ENCODE results near the gene ZNF205. TPM values are rescaled to one million over a fixed set of nuclear protein-coding genes. Genes with fewer than 3 reads are reported as not detected.

The ZNF205 gene
- total RNA-seq, 1 experiment from 2014 or later = 18.3 TPM

DNA sequence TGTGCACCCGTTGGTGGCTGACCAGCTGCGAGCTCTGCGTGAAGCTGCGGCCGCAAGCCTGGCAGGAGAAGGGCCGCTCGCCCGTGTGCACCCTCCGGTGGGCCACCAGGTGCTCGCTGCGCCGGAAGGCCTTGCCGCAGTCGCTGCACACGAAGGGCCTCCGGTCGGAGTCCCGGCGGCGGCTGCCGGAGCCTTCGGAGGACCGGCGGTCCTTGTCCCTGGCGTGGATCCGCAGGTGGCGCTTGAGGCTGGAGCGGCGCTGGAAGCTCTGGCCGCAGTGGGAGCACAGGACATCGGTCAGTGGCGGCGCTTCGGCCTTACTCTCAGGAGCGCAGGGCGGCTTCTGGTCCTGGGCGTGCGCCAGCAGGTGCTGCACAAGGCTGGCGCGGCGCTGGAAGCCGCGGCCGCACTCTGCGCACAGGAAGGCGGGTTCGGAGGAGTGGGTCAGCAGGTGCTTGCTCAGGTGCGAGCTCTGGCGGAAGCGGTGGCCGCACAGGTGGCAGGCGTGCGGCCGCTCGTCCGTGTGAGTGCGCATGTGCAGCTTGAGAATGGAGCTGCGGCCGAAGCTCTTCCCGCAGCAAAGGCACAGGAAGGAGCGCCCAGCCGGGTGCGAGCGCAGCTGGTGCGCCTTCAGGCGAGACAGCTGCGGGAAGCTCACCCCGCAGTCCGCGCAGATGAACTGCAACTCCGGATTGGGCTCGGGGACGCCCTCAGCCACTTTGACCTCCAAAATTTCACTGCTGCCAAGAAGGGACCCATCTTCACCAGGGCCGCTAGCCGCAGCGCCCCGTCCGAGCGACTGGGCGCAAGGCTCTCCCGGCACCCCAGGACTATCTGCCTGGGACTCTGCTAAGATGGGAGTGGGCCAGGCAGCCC, 22.4 kb upstream of the ZNF205 start:
- intact Hi-C loops (cut with micrococcal nuclease; ENCODE audit: unreplicated experiment) = no loop called here

DNA sequence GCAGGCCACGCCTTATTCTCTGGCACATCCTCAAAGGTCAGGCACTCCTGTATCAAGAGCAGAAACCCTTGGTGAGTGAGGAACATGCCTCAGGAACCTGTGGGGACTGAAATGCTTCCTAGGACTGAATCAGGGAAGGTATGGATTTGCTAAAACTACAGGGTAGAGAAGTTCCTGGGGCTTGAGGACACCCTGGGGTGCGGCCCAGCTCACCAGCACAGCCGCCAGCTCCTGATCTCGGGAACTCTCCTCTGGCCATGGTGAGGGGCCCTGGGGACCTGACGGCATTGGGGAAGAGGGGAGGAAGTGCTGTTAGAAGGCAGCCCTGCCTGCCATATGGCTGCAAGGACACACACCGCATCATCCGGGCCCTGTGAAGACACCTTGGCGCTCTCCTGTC, 20.8 kb upstream of the ZNF205 start:
- H3K27me3 ChIP-seq (ENCODE audit: control insufficient read depth, insufficient read depth, low read length) = no peaks in the 10 kb centered on the region
- in situ Hi-C loops (cut with HindIII; ENCODE audit: low pct_unique_long_range_greater_than_20kb, low sequenced_read_pairs) = no loop called here

More for the DNA sequence above, 22.4 kb upstream of the ZNF205 start:
- Histone ChIP-seq H3K4me1 (ENCODE audit: control insufficient read depth, insufficient read depth, low read length) (no peaks in the 10 kb centered on the region), H3K9me3 (ENCODE audit: control insufficient read depth, insufficient read depth, low read depth, low read length) (no peaks in the 10 kb centered on the region), H3K27me3 (ENCODE audit: control insufficient read depth, insufficient read depth, low read length) (no peaks in the 10 kb centered on the region), H3K4me3 (ENCODE audit: low read depth in 2 of 2, low read length in 2 of 2) (no peak overlapping the region), H3K36me3 (ENCODE audit: control insufficient read depth, insufficient read depth, low read length) (no peaks in the 10 kb centered on the region), H3K27ac (ENCODE audit: low read length) (no peak overlapping the region)
- ATAC-seq = no peak
- BruUV-seq (replicated peaks) = no TSS peak
- TF ChIP-seq POLR2AphosphoS5 (IDR thresholded peaks at IDR 0.05; ENCODE audit: low read depth, low read length) = no peak
- TF ChIP-seq SIN3A (IDR thresholded peaks at IDR 0.05; ENCODE audit: borderline replicate concordance, insufficient read depth, low read depth, low read length) = no peak
- TF ChIP-seq, protein P1, sequence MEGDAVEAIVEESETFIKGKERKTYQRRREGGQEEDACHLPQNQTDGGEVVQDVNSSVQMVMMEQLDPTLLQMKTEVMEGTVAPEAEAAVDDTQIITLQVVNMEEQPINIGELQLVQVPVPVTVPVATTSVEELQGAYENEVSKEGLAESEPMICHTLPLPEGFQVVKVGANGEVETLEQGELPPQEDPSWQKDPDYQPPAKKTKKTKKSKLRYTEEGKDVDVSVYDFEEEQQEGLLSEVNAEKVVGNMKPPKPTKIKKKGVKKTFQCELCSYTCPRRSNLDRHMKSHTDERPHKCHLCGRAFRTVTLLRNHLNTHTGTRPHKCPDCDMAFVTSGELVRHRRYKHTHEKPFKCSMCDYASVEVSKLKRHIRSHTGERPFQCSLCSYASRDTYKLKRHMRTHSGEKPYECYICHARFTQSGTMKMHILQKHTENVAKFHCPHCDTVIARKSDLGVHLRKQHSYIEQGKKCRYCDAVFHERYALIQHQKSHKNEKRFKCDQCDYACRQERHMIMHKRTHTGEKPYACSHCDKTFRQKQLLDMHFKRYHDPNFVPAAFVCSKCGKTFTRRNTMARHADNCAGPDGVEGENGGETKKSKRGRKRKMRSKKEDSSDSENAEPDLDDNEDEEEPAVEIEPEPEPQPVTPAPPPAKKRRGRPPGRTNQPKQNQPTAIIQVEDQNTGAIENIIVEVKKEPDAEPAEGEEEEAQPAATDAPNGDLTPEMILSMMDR (IDR thresholded peaks at IDR 0.05) = no peak
- TF ChIP-seq TCF7L2 (IDR thresholded peaks at IDR 0.05; ENCODE audit: low read depth, low read length) = no peak
- TF ChIP-seq, protein P2, sequence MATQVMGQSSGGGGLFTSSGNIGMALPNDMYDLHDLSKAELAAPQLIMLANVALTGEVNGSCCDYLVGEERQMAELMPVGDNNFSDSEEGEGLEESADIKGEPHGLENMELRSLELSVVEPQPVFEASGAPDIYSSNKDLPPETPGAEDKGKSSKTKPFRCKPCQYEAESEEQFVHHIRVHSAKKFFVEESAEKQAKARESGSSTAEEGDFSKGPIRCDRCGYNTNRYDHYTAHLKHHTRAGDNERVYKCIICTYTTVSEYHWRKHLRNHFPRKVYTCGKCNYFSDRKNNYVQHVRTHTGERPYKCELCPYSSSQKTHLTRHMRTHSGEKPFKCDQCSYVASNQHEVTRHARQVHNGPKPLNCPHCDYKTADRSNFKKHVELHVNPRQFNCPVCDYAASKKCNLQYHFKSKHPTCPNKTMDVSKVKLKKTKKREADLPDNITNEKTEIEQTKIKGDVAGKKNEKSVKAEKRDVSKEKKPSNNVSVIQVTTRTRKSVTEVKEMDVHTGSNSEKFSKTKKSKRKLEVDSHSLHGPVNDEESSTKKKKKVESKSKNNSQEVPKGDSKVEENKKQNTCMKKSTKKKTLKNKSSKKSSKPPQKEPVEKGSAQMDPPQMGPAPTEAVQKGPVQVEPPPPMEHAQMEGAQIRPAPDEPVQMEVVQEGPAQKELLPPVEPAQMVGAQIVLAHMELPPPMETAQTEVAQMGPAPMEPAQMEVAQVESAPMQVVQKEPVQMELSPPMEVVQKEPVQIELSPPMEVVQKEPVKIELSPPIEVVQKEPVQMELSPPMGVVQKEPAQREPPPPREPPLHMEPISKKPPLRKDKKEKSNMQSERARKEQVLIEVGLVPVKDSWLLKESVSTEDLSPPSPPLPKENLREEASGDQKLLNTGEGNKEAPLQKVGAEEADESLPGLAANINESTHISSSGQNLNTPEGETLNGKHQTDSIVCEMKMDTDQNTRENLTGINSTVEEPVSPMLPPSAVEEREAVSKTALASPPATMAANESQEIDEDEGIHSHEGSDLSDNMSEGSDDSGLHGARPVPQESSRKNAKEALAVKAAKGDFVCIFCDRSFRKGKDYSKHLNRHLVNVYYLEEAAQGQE (IDR thresholded peaks at IDR 0.05; ENCODE audit: insufficient read depth in 1 of 2, low read depth in 2 of 2, low read length in 1 of 2) = no peak
- POLR2A ChIA-PET = no interaction called here
- in situ Hi-C loops (cut with HindIII; ENCODE audit: low pct_unique_long_range_greater_than_20kb, low sequenced_read_pairs) = no loop called here
- DNase-seq (ENCODE audit: low read depth, low spot score) = no peak
- CTCF ChIA-PET = no interaction called here

More for the DNA sequence above, 20.8 kb upstream of the ZNF205 start:
- ChIA-PET POLR2A (no interaction called here), CTCF (no interaction called here)
- H3K9me3 ChIP-seq (ENCODE audit: control insufficient read depth, insufficient read depth, low read depth, low read length) = no peaks in the 10 kb centered on the region
- H3K27ac ChIP-seq (ENCODE audit: low read length) = no peak overlapping the region
- BruUV-seq (replicated peaks) = no TSS peak
- no peaks in the 10 kb centered on the region for H3K36me3 ChIP-seq (ENCODE audit: control insufficient read depth, insufficient read depth, low read length)
- ATAC-seq = no peak
- intact Hi-C loops (cut with micrococcal nuclease; ENCODE audit: unreplicated experiment) = no loop called here
- no peak for DNase-seq (ENCODE audit: low read depth, low spot score)
- no peak overlapping the region for H3K4me3 ChIP-seq (ENCODE audit: low read depth in 2 of 2, low read length in 2 of 2)
- no peaks in the 10 kb centered on the region for H3K4me1 ChIP-seq (ENCODE audit: control insufficient read depth, insufficient read depth, low read length)
- TF ChIP-seq, protein P2 (IDR thresholded peaks at IDR 0.05; ENCODE audit: insufficient read depth in 1 of 2, low read depth in 2 of 2, low read length in 1 of 2) = no peak
- no peak for TF ChIP-seq POLR2AphosphoS5 (IDR thresholded peaks at IDR 0.05; ENCODE audit: low read depth, low read length)
- no peak for TF ChIP-seq SIN3A (IDR thresholded peaks at IDR 0.05; ENCODE audit: borderline replicate concordance, insufficient read depth, low read depth, low read length)
- no peak for TF ChIP-seq TCF7L2 (IDR thresholded peaks at IDR 0.05; ENCODE audit: low read depth, low read length)
